HG03457 (cell line): ENCODE data around the gene SPATA12.

Experiments
- ATAC-seq: cut with Tn5 transposase; IDR thresholded peaks from one replicate; pipeline ENCODE4 v1.9.1; 2021; ENCODE audit warnings: moderate number of reproducible peaks; ENCODE audit not compliant: unreplicated experiment

The SPATA12 gene, protein sequence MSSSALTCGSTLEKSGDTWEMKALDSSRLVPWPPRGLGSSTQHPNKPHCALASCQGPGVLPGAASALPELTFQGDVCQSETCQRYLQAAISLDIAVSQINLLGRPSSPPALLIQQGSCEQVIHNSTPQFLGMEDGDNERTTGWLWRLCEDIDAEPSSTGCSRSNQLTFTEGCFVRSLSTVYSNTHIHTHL

DNA sequence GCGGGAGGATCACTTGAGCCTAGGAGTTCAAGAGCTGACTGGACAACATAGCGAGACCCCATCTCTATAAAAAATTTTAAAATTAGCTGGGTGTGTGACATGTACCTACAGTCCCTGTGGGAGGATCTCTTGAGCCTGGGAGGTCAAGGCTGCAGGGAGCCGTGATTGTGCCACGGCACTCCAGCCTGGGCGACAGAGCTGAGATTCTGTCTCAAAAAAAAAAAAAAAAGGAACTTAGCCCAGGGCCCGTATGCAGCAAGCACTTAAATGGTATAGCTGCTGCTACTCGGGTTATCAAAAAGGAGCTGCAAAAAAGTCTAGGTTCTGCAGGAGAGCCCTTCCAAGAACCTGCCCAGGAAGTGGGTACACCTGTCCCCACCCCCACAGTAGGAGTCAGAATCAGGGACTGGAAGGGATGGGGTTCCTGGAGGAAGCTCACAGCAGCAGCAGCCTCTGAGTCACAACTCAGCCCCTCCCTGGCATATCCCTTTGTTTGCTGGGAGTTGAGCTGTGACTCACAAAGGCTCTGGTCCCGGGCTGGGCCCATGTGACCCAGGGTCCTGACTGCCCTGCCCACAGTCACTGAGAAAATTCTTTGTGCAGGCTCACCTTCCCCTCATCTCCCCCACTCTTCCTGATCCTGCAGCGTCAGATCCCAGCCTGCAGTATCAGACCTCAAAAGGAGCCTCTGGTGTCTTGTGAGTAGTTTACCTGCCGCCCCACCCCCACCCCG is at the start of gene SPATA12:
Gene SPATA12 (plus strand): TSS at position 576 of the 733 bp plus-strand sequence. CDS start 13,031 bp downstream, outside the sequence.
- no peak for ATAC-seq

DNA sequence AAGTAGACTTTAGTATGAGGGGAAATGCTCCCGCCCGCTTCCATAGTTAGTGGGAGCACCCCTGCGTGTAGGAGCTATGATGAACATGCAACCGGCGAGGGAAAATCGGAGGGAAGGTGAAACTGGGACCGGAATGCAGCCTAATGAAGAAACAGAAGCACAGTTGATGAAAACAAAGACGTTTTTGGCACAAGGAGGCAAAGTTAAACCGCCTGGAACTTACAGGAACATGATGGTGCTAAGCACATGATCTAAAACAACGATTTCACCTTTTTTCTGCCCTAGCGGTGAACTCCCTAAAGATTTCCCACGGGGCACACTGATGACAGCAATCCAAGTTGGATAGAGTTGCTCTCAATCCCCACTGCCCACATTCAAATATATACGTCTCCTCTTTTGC is 49.4 kb upstream of the SPATA12 start:
- no peak for ATAC-seq

DNA sequence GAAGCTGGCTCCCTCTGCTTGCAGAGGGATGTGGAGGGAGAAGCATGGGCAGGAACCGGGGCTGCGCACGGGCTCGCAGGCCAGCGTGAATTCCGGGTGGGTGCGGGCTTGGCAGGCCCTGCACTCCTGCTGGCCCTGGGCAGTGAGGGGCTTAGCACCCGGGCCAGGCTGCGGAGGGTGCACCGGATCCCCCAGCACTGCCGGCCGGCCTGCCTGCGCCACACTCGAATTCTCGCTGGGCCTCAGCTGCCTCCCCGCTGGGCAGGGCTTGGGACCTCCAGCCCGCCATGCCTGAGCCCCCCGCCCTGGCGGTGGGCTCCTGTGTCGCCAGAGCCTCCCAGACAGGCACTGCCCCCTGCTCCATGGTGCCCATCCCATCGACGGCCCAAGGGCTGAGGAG is 47.6 kb upstream of the SPATA12 start:
- no peak for ATAC-seq

DNA sequence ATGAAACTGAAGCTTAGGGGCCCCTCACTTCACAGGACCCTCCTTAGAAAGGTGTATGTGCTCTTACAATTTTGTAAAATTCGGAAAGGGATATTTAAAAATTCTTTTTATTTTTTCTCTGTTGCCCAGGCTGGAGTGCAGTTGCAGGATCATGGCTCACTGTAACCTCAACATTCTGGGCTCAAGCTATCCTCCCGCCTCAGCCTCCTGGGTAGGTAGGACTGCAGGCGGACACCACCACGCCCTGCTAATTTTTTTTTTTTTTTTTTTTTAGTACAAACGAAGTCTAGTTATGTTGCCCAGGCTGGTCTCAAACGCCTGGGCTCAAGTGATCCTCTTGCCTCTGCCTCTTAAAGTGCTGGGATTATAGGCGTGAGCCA is 45.1 kb upstream of the SPATA12 start:
- ATAC-seq = no peak

DNA sequence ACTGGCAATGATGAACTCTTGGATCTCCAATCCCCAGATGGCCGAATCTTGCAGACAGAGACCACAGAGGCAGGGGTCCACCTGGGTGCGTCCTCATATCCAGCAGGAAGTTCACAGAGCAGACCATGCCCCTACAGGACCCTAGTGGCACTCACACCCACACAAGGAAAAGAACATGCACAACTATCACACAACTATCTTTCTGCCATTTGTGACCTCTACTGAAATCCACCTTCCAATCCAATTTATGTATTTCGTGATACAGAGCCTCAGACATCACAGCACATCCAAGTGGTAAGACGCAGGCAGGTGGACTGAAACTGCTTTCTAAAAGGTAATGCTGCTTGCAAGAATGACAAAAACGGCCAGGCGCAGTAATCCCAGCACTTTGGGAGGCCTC is 44.6 kb upstream of the SPATA12 start:
- ATAC-seq = no peak

DNA sequence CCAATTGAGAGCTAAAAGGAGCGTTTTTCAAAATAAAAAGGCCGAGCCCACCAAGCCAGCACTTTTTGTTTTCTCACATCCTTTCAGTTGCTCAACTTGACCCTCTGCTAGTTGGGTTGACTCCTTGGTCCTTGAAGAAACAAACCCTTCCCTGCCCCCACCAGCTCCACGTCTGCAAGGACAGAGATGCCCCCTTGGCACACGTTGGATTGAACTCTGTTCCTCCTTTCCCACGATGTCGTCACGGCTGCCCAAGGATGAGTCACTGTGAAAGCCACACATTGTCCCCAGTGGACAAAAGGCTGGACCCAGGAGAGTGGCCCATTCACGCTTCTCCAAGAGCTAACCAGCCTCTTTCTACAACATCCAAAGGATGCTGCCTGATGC is 43.0 kb upstream of the SPATA12 start:
- ATAC-seq = no peak

DNA sequence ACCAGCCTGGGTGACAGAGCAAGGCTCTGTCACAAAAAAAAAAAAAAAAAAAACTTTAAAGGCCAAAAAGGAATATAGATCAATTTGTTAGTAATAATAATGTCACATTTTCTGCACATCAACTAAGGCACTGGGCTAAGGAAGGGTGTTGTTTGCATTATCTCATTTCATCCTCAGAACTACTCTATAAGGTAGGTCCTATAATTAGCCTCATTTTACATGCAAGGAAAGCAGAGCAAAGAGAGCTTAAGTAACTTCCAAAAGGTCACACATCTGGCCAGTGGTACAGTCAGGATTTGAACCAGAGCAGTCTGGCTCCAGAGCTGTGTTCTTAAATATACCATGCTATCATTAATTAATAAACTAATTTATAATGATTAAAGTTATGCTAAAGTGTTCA is 42.2 kb upstream of the SPATA12 start:
- no peak for ATAC-seq

DNA sequence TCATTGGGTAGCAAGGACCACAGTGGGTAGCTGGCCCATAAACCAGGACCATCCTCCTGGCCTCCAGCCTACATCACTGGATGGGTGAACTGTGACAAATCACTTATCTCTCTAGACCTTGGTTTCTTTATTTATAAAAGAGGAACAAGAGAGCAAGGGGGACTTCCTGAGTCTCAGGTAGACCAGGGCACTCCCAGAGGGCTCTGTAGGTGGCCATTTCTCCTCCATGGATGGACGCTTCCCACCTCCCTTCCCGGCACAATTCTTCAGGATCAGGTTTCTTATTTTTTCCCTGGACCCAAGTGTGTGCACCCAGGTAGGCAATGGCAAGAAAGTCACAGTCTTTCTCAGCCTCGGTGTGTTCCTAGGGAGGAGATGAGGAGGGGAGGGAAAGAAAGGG is 41.4 kb upstream of the SPATA12 start:
- ATAC-seq = no peak

DNA sequence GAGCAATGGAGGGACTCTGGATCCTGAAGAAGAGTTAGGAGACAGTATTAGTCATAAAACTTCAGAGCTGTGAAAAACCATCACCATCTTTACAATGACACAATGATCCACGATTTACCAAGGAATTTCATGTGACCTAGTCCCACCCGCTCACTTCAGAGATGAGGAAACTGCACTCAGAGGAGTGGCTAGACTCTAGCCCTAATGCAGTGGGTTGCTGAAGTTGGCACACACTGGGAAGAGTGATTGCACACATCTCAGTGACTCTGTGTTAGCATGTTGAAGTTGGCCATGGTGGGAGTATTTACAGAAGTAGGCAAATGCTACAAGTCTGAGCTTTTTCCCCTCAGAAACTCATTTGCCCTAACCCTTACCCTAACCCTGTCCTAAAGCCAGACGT is 35.2 kb upstream of the SPATA12 start:
- ATAC-seq = no peak

DNA sequence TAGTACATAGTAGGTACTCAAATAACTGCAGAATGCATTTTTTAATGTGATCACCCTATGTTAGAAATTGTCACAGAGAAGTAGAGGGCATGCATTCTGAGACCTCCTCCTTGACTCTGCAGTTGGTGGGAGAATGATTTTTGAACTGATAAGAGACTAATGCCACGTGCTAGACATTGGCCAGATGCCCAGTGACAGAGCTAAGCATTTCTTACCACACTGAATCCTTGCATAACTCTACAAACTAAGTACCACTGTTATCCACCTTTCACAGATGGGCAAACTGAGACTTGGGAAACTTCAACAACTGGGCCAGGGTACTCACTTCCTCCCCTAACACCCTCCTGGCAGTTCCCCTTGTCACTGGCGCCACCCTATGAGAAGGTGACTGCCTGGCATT is 33.5 kb upstream of the SPATA12 start:
- ATAC-seq = no peak

DNA sequence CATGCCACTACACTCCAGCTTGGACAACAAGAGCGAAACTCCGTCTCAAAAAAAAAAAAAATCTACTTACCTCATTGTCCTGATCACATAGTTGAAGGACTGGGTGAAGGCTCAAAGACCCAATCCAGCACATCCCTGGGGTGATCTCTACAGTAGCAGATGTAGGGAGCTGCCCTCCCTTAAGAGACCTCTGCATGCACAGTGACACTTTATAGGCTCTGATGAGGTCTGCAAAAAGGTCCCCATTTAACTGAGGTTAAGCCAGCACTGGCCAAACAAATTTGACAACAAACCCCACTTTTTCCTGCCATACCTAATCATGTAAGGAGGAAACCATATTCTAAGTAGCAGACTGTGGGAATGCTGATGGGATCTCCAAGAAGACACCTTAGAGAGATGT is 31.1 kb upstream of the SPATA12 start:
- ATAC-seq = no peak

DNA sequence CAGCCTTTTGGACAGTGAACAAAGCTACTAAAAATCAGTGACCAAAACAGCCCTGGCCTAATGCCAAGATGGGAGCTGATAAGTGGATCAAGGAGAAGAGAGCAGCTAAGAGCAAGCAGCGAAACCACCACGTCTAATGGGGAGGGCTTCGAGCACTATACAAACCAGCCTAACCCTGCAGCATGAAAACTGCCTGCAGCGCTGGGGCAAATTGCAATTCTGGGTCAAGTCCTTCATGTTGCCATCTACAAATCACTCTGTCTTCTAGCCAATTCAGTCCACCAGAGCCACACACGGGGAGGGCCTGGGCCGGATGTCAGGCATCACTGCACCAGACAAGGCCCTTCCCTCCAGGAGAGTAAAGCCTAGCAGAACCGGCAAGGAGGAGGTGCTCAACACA is 30.5 kb upstream of the SPATA12 start:
- no peak for ATAC-seq

DNA sequence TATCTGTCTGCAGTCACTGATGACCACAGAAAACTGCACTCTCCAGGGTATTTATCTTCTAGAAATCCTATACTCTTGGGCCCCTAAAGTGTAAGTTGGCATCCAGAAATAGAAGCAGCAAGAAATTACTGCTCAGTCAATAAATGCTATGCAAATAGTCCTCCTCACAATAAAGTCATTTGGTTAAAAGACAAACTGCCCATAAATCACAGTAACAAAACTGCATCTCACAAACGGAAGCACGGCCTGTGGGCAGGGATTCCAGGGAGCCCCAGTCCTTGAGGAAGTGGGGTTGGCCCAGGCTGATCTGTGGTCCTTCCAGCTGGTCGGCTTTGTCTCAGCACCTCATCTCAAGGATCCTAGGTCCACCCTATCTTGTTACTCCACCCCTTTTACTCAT is 29.7 kb upstream of the SPATA12 start:
- ATAC-seq = no peak

DNA sequence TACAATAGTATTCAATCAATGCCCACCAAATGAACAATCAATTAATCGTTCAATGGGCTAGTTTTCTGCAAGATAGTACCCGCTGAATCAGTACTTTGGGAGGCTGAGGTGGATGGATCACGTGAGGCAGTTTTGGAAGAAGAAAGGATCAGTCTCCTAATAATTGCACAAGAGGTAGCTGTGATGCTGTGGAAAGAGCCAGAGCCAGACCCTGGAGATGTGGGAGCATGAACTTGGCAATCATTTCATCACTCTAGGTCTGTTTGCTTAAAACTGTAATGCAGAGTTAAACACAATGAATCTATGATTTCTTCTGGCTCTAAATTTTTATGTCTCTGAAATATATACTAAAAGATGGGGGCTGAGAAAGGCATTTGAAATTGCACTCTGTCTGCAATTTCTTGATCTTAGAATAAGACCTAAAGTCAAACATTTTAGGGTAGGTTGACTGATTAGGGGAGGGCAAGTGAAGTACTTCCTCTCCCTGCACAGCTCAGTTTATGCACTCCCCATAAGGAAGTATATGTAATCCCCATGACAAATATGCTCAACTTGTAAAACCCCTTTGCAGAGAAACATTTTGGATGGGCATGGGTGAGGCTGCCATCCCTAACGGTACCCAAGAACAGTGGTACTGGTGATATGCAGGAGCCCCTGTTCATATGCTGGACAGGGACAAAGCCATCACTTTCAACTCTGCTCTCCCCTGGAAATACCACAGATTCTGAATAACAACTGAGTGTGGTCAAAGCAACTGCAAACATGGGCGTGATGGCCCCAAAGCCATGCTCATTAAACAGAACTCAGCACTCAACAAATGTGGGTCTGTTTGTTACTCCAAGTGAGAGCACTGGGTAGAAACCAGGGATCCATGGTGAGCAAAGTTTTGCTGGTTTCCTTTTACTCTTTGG is 28.6 kb upstream of the SPATA12 start:
- no peak for ATAC-seq

DNA sequence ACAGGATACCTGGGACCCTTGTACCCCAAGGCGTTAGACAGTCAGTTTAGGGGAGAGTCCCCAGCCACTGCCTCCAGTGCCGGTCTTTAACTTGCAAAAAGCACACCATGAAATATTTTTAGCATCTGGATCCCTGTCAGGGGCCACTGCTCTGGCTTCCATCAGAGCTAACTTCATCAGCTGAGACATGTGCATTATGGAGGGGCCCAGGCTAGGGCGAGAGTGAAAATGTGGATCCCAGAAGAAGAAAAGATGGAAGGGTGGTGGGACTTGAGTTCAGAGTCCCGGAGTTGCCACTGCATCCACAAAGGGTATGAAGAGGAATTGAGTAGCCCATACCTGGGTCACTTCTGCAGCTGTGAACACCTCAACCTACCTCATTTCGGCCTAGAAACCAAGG is 23.5 kb upstream of the SPATA12 start:
- ATAC-seq = no peak

DNA sequence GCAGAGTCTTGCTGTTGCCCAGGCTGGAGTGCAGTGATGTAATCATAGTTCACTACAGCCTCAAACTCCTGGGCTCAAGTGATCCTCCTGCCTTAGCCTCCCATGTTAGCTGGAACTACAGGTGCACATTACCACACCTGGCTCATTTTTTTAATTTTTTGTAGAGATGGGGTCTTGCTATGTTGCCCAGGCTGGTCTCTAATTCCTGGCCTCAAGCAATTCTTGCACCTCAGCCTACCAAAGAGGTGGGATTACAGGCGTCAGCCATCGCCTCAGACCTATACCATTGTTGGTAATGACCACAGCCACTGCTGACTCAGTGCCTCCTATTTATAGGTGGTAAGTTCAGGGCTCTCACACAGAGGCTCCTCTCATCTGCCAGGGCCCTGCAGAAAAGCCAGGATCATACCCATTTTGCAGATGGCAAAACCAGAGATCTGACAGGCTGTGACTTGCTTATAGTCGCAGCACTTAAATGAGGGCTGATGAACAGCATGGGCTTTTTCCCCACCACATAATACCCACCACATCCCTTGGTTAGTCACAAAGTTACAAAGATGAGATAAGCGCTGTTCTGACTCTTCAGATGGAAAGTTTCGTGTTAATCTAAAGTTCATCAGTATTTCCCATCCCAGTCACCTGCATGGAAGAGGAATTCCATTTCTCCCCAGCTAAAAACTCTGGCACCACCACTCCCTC is 21.8 kb upstream of the SPATA12 start:
- ATAC-seq = no peak

DNA sequence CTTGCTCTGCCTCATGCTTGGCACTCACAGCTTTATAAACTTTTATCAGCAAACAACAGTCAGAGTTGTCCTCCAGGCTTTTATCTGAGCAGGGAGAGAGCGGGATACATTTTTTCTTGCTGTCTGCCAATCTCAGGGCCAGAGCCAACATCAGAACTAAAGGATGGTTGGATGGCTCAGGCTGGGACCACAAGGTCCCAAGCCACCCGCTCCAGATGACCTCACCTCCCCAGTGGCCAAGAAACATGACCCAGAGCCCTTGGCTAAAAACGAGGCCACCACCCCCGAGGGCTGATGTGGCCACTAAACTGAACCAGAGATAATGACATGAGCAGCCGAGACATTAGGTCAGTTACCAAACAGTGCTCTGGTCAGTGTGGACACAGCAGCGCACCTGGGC is 18.8 kb upstream of the SPATA12 start:
- ATAC-seq = no peak

DNA sequence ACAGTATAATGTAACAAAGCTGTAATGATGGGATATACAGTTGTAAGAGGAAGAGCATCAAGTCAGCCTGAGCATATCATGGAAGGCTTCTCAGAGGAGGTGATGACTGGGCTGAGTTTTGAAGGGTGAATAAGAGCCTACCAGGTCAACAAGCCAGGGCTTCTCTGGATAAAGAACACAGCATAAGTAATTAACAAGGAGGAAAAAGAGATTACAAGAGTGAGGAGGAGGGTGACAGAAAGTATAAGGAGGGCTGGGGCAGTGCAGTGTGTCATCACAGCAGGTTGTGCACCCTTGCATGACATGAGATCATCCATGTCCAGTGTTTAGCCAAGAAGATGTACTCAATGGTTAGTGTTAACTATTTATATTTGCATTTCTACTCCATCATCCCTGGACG is 16.9 kb upstream of the SPATA12 start:
- no peak for ATAC-seq

DNA sequence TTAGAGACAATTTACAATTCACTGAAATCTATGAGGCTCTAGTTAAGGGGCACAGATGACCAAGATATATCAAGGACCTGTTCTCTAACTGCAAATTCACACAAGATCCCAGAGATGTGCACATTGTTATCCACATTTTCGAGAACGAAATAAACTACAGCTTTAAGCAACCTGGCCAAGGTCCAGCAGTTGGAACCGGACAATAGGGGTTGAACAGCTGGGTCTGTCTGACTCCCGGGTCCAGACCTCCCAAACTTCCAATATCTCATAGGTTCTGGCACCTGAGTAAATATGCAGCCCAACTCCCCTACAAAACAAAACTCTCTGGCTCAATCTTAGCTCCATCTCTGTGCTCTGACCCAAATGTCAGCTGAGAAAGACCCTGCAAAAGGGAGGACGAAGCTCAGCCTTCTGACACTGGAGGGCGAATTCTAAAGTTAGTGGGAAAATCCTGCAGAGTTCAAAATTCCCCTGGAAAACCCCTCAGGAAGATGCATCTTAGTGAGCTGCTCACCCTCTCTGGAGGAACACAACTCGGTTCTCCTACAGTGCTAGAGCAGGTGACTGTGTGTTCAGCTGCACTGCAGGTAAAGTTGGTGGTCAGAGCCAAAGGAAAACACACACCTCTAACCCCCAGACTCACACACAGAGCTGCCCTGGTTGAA is 14.2 kb upstream of the SPATA12 start:
- ATAC-seq = no peak

DNA sequence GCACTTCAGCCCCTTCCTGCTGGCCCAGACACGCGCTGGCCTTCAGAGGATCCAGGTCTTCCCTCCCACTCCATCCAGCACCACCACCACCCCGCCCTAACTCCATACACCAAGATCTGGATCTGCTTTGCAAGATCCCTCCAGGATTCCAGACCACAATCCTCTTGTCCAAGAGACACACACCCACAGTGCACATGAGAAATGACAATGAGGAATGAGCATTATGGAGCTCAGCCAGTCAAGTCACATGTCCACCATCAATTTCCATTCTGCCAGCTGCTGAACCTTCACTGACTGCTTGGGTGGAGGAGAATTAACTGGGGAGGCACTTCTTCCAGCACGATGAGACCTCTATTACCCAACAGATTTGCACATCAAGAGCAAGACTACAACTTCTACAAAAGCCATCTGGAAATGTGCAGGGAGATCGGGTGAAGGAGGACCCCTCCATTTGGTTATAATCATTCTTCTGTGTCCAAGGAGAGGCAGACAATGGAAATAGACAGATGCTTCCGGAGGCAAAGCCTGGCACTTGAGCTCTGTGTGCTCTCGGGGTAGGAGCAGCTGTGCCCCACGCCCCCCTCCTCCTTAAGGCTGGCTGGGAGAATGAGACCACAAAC is 12.3 kb upstream of the SPATA12 start:
- ATAC-seq = no peak
